GM12878 (cell line): ENCODE results near the gene AIFM3. TPM values are rescaled to one million over a fixed set of nuclear protein-coding genes. Genes with fewer than 3 reads are reported as not detected.

Experiments used
- ATAC-seq: fragments of 200-7000 bp; cut with Tn5 transposase; 3 replicates; pipeline ENCODE4 v1.9.1; 2020; ENCODE audit warnings: mild to moderate bottlenecking, moderate library complexity
- BruUV-seq: library from RNA; stranded (reverse); fragments of 400-500 nt; replicated peaks from 2 replicates; lab custom pipeline; 2021; lab: Mats Ljungman, UMichigan
- CTCF ChIA-PET: fragments of 300-600 bp; sonication (Branson Sonifier 250); formaldehyde crosslinking; extraction: SDS; loops from one replicate; lab custom pipeline; 2021; ENCODE audit warnings: inconsistent platforms; lab: Yijun Ruan, JAX
- POLR2A ChIA-PET: fragments of 350-600 bp; formaldehyde crosslinking; extraction: SDS; loops from one replicate; lab custom pipeline; 2021; ENCODE audit warnings: inconsistent platforms; lab: Charles Lee
- RAD21 ChIA-PET: fragments of 300-600 bp; sonication (Branson Sonifier 250); formaldehyde crosslinking; loops from one replicate; lab custom pipeline; 2023; ENCODE audit warnings: antibody characterized with exemption; ENCODE audit not compliant: unreplicated experiment; lab: Charles Lee
- SMC1A ChIA-PET: fragments of 300-600 bp; sonication (Branson Sonifier 250); formaldehyde crosslinking; loops from one replicate; lab custom pipeline; 2023; ENCODE audit not compliant: unreplicated experiment, uncharacterized antibody; lab: Charles Lee
- DNase-seq: peaks from one replicate; pipeline ENCODE4 v3.0.0-alpha.2; 2011; ENCODE audit warnings: low read depth, low spot score
- FAIRE-seq: peaks from 3 replicates; lab custom pipeline; 2011; peaks lifted over from hg19 to GRCh38; lab: Jason Lieb, UNC
- H2AFZ ChIP-seq: 2 replicates; pipeline ENCODE4 v1.6.0; 2011; ENCODE audit warnings: low read depth, low read length, control low read depth; ENCODE audit not compliant: control insufficient read depth
- H3K27ac ChIP-seq: 2 replicates; pipeline ENCODE4 v1.5.1; 2011; ENCODE audit warnings: control low read depth; ENCODE audit not compliant: control insufficient read depth, insufficient read depth
- H3K27me3 ChIP-seq, 2 experiments: replicated peaks in 1 of 2; 2 replicates each; pipeline versions ENCODE4 v1.6.0 to v1.6.1; 2011; ENCODE audit warnings: low read length in 1 of 2; ENCODE audit not compliant: control insufficient read depth in 2 of 2, insufficient read depth in 2 of 2
- H3K36me3 ChIP-seq, 2 experiments: 2 replicates each; pipeline ENCODE4 v1.5.1; 2011; ENCODE audit warnings: low read length in 1 of 2; ENCODE audit not compliant: control insufficient read depth in 2 of 2, insufficient read depth in 2 of 2
- H3K4me1 ChIP-seq: 2 replicates; pipeline ENCODE4 v1.6.1; 2011; ENCODE audit warnings: mild to moderate bottlenecking, low read length, moderate library complexity, mixed read lengths; ENCODE audit not compliant: control insufficient read depth, insufficient read depth
- H3K4me2 ChIP-seq: 2 replicates; pipeline ENCODE4 v1.6.0; 2011; ENCODE audit warnings: control low read depth; ENCODE audit not compliant: control insufficient read depth, insufficient read depth
- H3K4me3 ChIP-seq: fragments of 200-600 bp; sonication (generic); 2 replicates; pipeline ENCODE4 v1.5.1; 2016
- H3K79me2 ChIP-seq: 2 replicates; pipeline ENCODE4 v1.6.0; 2011; ENCODE audit warnings: low read length; ENCODE audit not compliant: control insufficient read depth, insufficient read depth
- H3K9ac ChIP-seq: 2 replicates; pipeline ENCODE4 v1.8.0; 2011; ENCODE audit warnings: low read length, control low read depth, mixed read lengths; ENCODE audit not compliant: control insufficient read depth, insufficient read depth
- H3K9me3 ChIP-seq: replicated peaks from 3 replicates; pipeline ENCODE4 v1.5.1; 2011; ENCODE audit warnings: mild to moderate bottlenecking, low read length; ENCODE audit not compliant: control insufficient read depth, insufficient read depth
- H4K20me1 ChIP-seq: 2 replicates; pipeline ENCODE4 v1.6.0; 2011; ENCODE audit not compliant: control insufficient read depth, insufficient read depth
- ELK1 ChIP-seq: IDR thresholded peaks from 2 replicates; pipeline ENCODE4 v1.6.1; 2012; ENCODE audit warnings: low read depth, low read length, improper control_type of control experiment
- JUNB ChIP-seq: IDR thresholded peaks from 2 replicates; pipeline ENCODE4 v1.6.1; 2016; ENCODE audit warnings: antibody characterized with exemption, mild to moderate bottlenecking
- MEF2B ChIP-seq: fragments of 450-650 bp; IDR thresholded peaks from 2 replicates; pipeline ENCODE4 v1.6.1; 2018; ENCODE audit warnings: mild to moderate bottlenecking, moderate library complexity; ENCODE audit not compliant: partially characterized antibody, poor library complexity, severe bottlenecking
- RFX5 ChIP-seq: IDR thresholded peaks from 2 replicates; pipeline ENCODE4 v1.6.1; 2011; ENCODE audit warnings: low read depth, low read length, improper control_type of control experiment
- RUNX3 ChIP-seq: IDR thresholded peaks from 2 replicates; pipeline ENCODE4 v1.6.1; 2012; ENCODE audit warnings: low read length, inconsistent platforms
- SMARCA5 ChIP-seq: fragments of 450-650 bp; IDR thresholded peaks from 2 replicates; pipeline ENCODE4 v1.6.1; 2017; ENCODE audit warnings: mild to moderate bottlenecking
- SMC3 ChIP-seq: IDR thresholded peaks from 2 replicates; pipeline ENCODE4 v1.6.1; 2011; ENCODE audit warnings: low read length, improper control_type of control experiment, borderline replicate concordance
- SRF ChIP-seq, 2 experiments: IDR thresholded peaks; 2 replicates each; pipeline ENCODE4 v1.6.1; 2011; ENCODE audit warnings: low read depth in 2 of 2, low read length in 2 of 2, mild to moderate bottlenecking in 1 of 2, moderate library complexity in 1 of 2
- ZNF217 ChIP-seq: fragments of 450-650 bp; IDR thresholded peaks from 2 replicates; pipeline ENCODE4 v1.6.1; 2017; ENCODE audit warnings: antibody characterized with exemption, mild to moderate bottlenecking
- WGBS: methylation state at CpG from one replicate; pipeline ENCODE4 v1.1.6; 2016; ENCODE audit warnings: low lambda C conversion rate; ENCODE audit not compliant: insufficient replicate concordance, insufficient coverage; ENCODE audit errors: missing lambda C conversion rate; 5-methylcytosine and 5-hydroxymethylcytosine counted together
- in situ Hi-C: fragments of 300-500 bp; cut with MboI; formaldehyde crosslinking; loops from 9 replicates; pipeline ENCODE4 v1.14.3; 2018; ENCODE audit warnings: mixed read lengths
- intact Hi-C: fragments of 100-400 bp; cut with micrococcal nuclease; formaldehyde crosslinking; loops from one replicate; pipeline ENCODE4 v1.14.2; 2022; ENCODE audit not compliant: unreplicated experiment
- polyA plus RNA-seq, 11 experiments: library from polyadenylated mRNA; depleted of rRNA in 4 of 11; unstranded in 6 of 11; stranded (reverse) in 5 of 11; fragments of >200 nt; fragmentation: Nextera tagmentation in 4 of 11; fragmentation: Illumina TruSeq in 1 of 11; extraction: Ambion mirVana in 4 of 11; extraction: Trizol in 1 of 11; gene quantifications; 1 replicate in 1 of 11; 2 replicates in 10 of 11; pipeline versions ENCODE4 v1.2.1 to v1.2.3, GENCODE V29; 2011 to 2016; ENCODE audit warnings: inconsistent platforms in 2 of 11, missing spikeins in 2 of 11, low read depth in 1 of 11
- total RNA-seq, 4 experiments: library from RNA; depleted of rRNA in 3 of 4; stranded (reverse); fragments of >200 nt in 3 of 4; fragmentation: Illumina TruSeq in 1 of 4; extraction: Trizol in 1 of 4; gene quantifications; 2 replicates each; pipeline versions ENCODE4 v1.2.1 to v1.2.3, GENCODE V29; 2013 to 2021
- TF ChIP-seq, protein P1 (sequence below): IDR thresholded peaks from 2 replicates; pipeline ENCODE4 v1.6.1; 2011; ENCODE audit warnings: borderline replicate concordance, low read depth, mild to moderate bottlenecking, moderate library complexity, mixed read lengths, low read length; ENCODE audit not compliant: insufficient read depth; ENCODE audit errors: extremely low read length

Gene AIFM3
- total and polyA plus RNA-seq, 10 of the 15 experiments (the other 5 are each of a cell fraction or from before 2014, with no cell fraction given): 0.06 to 0.34 (median 0.21) TPM; not detected in 6

DNA sequence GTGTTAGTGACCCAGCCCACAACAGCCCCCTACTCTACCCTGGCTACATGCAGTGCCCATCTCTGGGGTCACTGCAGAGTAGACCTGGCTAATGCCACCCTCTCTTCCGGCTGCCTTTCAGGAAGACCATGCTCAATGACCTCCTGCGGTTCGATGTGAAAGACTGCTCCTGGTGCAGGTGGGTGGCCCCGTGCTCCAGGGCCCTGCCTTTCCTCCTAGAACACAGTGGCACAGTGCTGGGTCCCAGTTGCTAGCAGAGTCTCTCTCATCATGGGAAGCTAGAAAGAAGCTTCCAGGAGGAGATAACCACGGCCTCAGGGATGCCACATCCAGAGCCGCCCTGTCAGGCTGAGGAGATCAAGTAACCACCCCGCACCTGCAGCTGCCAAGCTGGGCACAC, 18.7 kb downstream of the AIFM3 start:
- TF ChIP-seq ELK1: no peak
- no peaks in the 10 kb centered on the region for H4K20me1 ChIP-seq
- POLR2A ChIA-PET: no interaction called here
- FAIRE-seq (no peak), DNase-seq (no peak), ATAC-seq (no peak)
- H3K4me3 ChIP-seq: no peak overlapping the region
- 0 out of 4 replicates have a peak, but pooled peaks cover 0 to 2% of the 10 kb centered on the region in 2 experiments for H3K36me3 ChIP-seq
- in situ Hi-C loops (no loop called here), intact Hi-C loops (no loop called here)
- no peaks in the 10 kb centered on the region for H3K9me3 ChIP-seq
- BruUV-seq: no TSS peak
- CTCF ChIA-PET: no interaction called here
- H2AFZ ChIP-seq: no peak overlapping the region
- 100% methylated on average over 7 of the region's 7 CpGs for WGBS
- H3K27ac ChIP-seq: no peak overlapping the region
- RAD21 ChIA-PET: no interaction called here
- SMC1A ChIA-PET: no interaction called here
- H3K9ac ChIP-seq: no peak overlapping the region
- H3K4me1 ChIP-seq: peaks cover 10% of the 10 kb centered on the region; the same call in 1 of the 2 replicates
- H3K79me2 ChIP-seq: peaks cover 16% of the 10 kb centered on the region
- no peaks in the 10 kb centered on the region for H3K27me3 ChIP-seq
- no peak overlapping the region for H3K4me2 ChIP-seq

- 0 out of 4 replicates have a peak, but pooled peaks cover 0 to 2% of the 10 kb centered on the region in 2 experiments for H3K36me3 ChIP-seq
- in situ Hi-C loops (no loop called here), intact Hi-C loops (no loop called here)
- H2AFZ ChIP-seq: no peak overlapping the region
- peaks cover 15% of the 10 kb centered on the region for H3K79me2 ChIP-seq
- WGBS: 93% methylated on average over 1 of the region's 1 CpG
- no peak for FAIRE-seq
- ChIA-PET POLR2A (no interaction called here), CTCF (no interaction called here), SMC1A (interaction anchor here (0.6 kb wide), 1 partner anchor 33 kb away, joined by 3 read pairs; no protein-coding TSS in a partner anchor), RAD21 (no interaction called here)
- no peak overlapping the region for H3K4me3 ChIP-seq
- ATAC-seq: no peak
- no peak for DNase-seq
- H3K4me2 ChIP-seq: no peak overlapping the region
- H3K4me1 ChIP-seq: peaks cover 6% of the 10 kb centered on the region; the same call in 1 of the 2 replicates
- no peaks in the 10 kb centered on the region for H3K27me3 ChIP-seq
- BruUV-seq: no TSS peak
- TF ChIP-seq JUNB (no peak), SMARCA5 (no peak), SMC3 (no peak), RUNX3 (no peak), SRF (IDR thresholded peaks at IDR 0.05; ENCODE audit: low read depth in 2 of 2, low read length in 2 of 2) (no peak), MEF2B (no peak), ZNF217 (no peak), RFX5 (no peak)
- TF ChIP-seq, protein P1, sequence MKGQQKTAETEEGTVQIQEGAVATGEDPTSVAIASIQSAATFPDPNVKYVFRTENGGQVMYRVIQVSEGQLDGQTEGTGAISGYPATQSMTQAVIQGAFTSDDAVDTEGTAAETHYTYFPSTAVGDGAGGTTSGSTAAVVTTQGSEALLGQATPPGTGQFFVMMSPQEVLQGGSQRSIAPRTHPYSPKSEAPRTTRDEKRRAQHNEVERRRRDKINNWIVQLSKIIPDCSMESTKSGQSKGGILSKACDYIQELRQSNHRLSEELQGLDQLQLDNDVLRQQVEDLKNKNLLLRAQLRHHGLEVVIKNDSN: no peak
- H4K20me1 ChIP-seq: no peaks in the 10 kb centered on the region
- no peaks in the 10 kb centered on the region for H3K9me3 ChIP-seq
- H3K9ac ChIP-seq: no peak overlapping the region
- H3K27ac ChIP-seq: no peak overlapping the region
Observed at GRCh38 chr22:20986365-20986764, 19.3 kb downstream of the AIFM3 start.
